Sigmoid colon (tissue), 7 donors: ENCODE measurements around the gene MRTFB. TPM values are rescaled to one million over a fixed set of nuclear protein-coding genes. Genes with fewer than 3 reads are reported as not detected.

Experiments
- DNase-seq: peaks from one replicate; pipeline ENCODE4 v3.0.0-alpha.2; 2019
- H3K27ac ChIP-seq, 4 donors: fragments of 200-600 bp; sonication (generic); one replicate each; pipeline ENCODE4 v1.5.1; 2016 to 2019; ENCODE audit warnings: mild to moderate bottlenecking in 1 of 4
- H3K27me3 ChIP-seq, 3 donors: fragments of 200-600 bp; sonication (generic); one replicate each; pipeline ENCODE4 v1.5.1; 2019; ENCODE audit warnings: mild to moderate bottlenecking in 1 of 3
- H3K36me3 ChIP-seq, 4 donors: fragments of 200-600 bp; sonication (generic); one replicate each; pipeline ENCODE4 v1.5.1; 2016 to 2019
- H3K4me1 ChIP-seq, 4 donors: fragments of 200-600 bp; sonication (generic); one replicate each; pipeline ENCODE4 v1.5.1; 2017 to 2019
- H3K4me3 ChIP-seq, 4 donors: fragments of 200-600 bp; sonication (generic); one replicate each; pipeline ENCODE4 v1.5.1; 2017 to 2019; ENCODE audit warnings: mild to moderate bottlenecking in 2 of 4, moderate library complexity in 1 of 4
- H3K9me3 ChIP-seq, 4 donors: fragments of 200-600 bp in 3 of 4; sonication (generic) in 3 of 4; one replicate each; pipeline versions ENCODE4 v1.5.1 to v1.6.1; 2013 to 2019
- CTCF ChIP-seq, 4 experiments: fragments of 450-650 bp in 3 of 4; fragments of 200-600 bp in 1 of 4; IDR thresholded peaks; one replicate each; pipeline ENCODE4 v1.5.1; 2016 to 2019; ENCODE audit warnings: antibody characterized with exemption in 4 of 4, mild to moderate bottlenecking in 3 of 4, moderate library complexity in 2 of 4
- EP300 ChIP-seq, 4 donors: sonication (generic); formaldehyde crosslinking; IDR thresholded peaks; one replicate each; pipeline ENCODE4 v1.6.1; 2017; ENCODE audit warnings: antibody characterized with exemption in 4 of 4
- POLR2A ChIP-seq, 2 donors: fragments of 450-650 bp; IDR thresholded peaks; one replicate each; pipeline ENCODE4 v1.6.1; 2016; ENCODE audit warnings: antibody characterized with exemption in 2 of 2, mild to moderate bottlenecking in 2 of 2, moderate library complexity in 2 of 2
- POLR2AphosphoS5 ChIP-seq, 4 donors: sonication (generic); formaldehyde crosslinking; IDR thresholded peaks; one replicate each; pipeline ENCODE4 v1.6.1; 2017; ENCODE audit warnings: antibody characterized with exemption in 4 of 4
- WGBS, 2 donors: extraction: QIAGEN DNeasy Blood & Tissue Kit; methylation state at CpG; one replicate each; pipeline ENCODE4 v1.1.7; 2013; 5-methylcytosine and 5-hydroxymethylcytosine counted together
- intact Hi-C: fragments of 100-400 bp; cut with DNase I; formaldehyde crosslinking; loops from one replicate; pipeline ENCODE4 v1.15.1; 2023
- polyA plus RNA-seq, 3 donors: library from polyadenylated mRNA; stranded (reverse); fragments of 200-250 nt; gene quantifications; one replicate each; pipeline ENCODE4 v1.2.3, GENCODE V29; 2013
- total RNA-seq, 4 donors: library from RNA; depleted of rRNA; stranded (reverse); fragments of >200 nt; gene quantifications; one replicate each; pipeline ENCODE4 v1.1.0, GENCODE V29; 2016
- donor health status: healthy with polysubstance abuse.
- donor health status: Bipolar disorder and iron deficiency.
- donor health status: healthy.

The MRTFB gene
- total and polyA plus RNA-seq, 7 donors = 4.6 to 44.6 (median 23.2) TPM

GRCh38 chr16:14168146-14168545 is 97.0 kb downstream of the MRTFB start:
- no peak for DNase-seq
- H3K9me3 ChIP-seq = no peaks in the 10 kb centered on the region
- TF ChIP-seq EP300 (IDR thresholded peaks at IDR 0.05) (no peak), POLR2A (IDR thresholded peaks at IDR 0.05) (no peak)
- H3K36me3 ChIP-seq = no peaks in the 10 kb centered on the region
- no peaks in the 10 kb centered on the region for H3K4me1 ChIP-seq
- intact Hi-C loops = no loop called here
- H3K4me3 ChIP-seq = no peak overlapping the region
- 82 to 92% methylated on average over 3 of the region's 3 CpGs for WGBS, 2 donors
- H3K27me3 ChIP-seq = no peaks in the 10 kb centered on the region
- no peak overlapping the region for H3K27ac ChIP-seq

- no peak for DNase-seq
- 94 to 95% methylated on average over 3 of the region's 3 CpGs for WGBS, 2 donors
- H3K4me1 ChIP-seq = no peaks in the 10 kb centered on the region
- TF ChIP-seq CTCF (IDR thresholded peaks at IDR 0.05) (no peak), POLR2A (IDR thresholded peaks at IDR 0.05) (no peak), POLR2AphosphoS5 (IDR thresholded peaks at IDR 0.05) (no peak), EP300 (IDR thresholded peaks at IDR 0.05) (no peak)
- no peak overlapping the region for H3K4me3 ChIP-seq
- no peak overlapping the region for H3K27ac ChIP-seq
- no peaks in the 10 kb centered on the region for H3K36me3 ChIP-seq
- H3K27me3 ChIP-seq = no peaks in the 10 kb centered on the region
- no peaks in the 10 kb centered on the region for H3K9me3 ChIP-seq
- intact Hi-C loops = no loop called here
Measured at GRCh38 chr16:14172200-14172809, 101.2 kb downstream of the MRTFB start.

- no peak for DNase-seq
- no peaks in the 10 kb centered on the region for H3K9me3 ChIP-seq
- H3K27ac ChIP-seq = no peak overlapping the region
- H3K27me3 ChIP-seq = no peaks in the 10 kb centered on the region
- H3K4me3 ChIP-seq = no peak overlapping the region
- intact Hi-C loops = no loop called here
- no peaks in the 10 kb centered on the region for H3K36me3 ChIP-seq
- WGBS, 2 donors = 92 to 93% methylated on average over 3 of the region's 3 CpGs
- no peaks in the 10 kb centered on the region for H3K4me1 ChIP-seq
- TF ChIP-seq POLR2A (IDR thresholded peaks at IDR 0.05) = no peak
- no peak for TF ChIP-seq CTCF (IDR thresholded peaks at IDR 0.05)
- no peak for TF ChIP-seq EP300 (IDR thresholded peaks at IDR 0.05)
- no peak for TF ChIP-seq POLR2AphosphoS5 (IDR thresholded peaks at IDR 0.05)
Measured at GRCh38 chr16:14175086-14175485, 104.0 kb downstream of the MRTFB start.

GRCh38 chr16:14177704-14178103 is 106.6 kb downstream of the MRTFB start:
- Histone ChIP-seq H3K9me3 (no peaks in the 10 kb centered on the region), H3K27me3 (no peaks in the 10 kb centered on the region), H3K36me3 (no peaks in the 10 kb centered on the region), H3K4me1 (peaks cover 0 to 14% (median 8%) of the 10 kb centered on the region in 4 donors), H3K4me3 (no peak overlapping the region), H3K27ac (no peak overlapping the region)
- WGBS, 2 donors = 89 to 92% methylated on average over 4 of the region's 4 CpGs
- no peak for DNase-seq
- intact Hi-C loops = no loop called here
- TF ChIP-seq CTCF (IDR thresholded peaks at IDR 0.05) (no peak), EP300 (IDR thresholded peaks at IDR 0.05) (no peak), POLR2A (IDR thresholded peaks at IDR 0.05) (no peak), POLR2AphosphoS5 (IDR thresholded peaks at IDR 0.05) (no peak)

- TF ChIP-seq EP300 (IDR thresholded peaks at IDR 0.05) = no peak
- TF ChIP-seq CTCF (IDR thresholded peaks at IDR 0.05) = no peak
- TF ChIP-seq POLR2A (IDR thresholded peaks at IDR 0.05) = no peak
- no peak for TF ChIP-seq POLR2AphosphoS5 (IDR thresholded peaks at IDR 0.05)
- WGBS, 2 donors = 97% methylated on average over 1 of the region's 1 CpG
- Histone ChIP-seq H3K27ac (no peak overlapping the region), H3K4me3 (no peak overlapping the region), H3K9me3 (no peaks in the 10 kb centered on the region), H3K27me3 (no peaks in the 10 kb centered on the region), H3K36me3 (no peaks in the 10 kb centered on the region), H3K4me1 (peaks cover 0 to 14% (median 8%) of the 10 kb centered on the region in 4 donors)
- DNase-seq = no peak
- intact Hi-C loops = no loop called here
Measured at GRCh38 chr16:14179116-14179515, 108.0 kb downstream of the MRTFB start.
